ENCODE results near the gene ARHGAP44. TPM values are rescaled to one million over a fixed set of nuclear protein-coding genes. Genes with fewer than 3 reads are reported as not detected.

Gene ARHGAP44
- total and polyA plus RNA-seq, 2 of the 8 experiments (the other 6 are each of a cell fraction or from before 2014, with no cell fraction given): 6.2 to 22.2 TPM

DNA sequence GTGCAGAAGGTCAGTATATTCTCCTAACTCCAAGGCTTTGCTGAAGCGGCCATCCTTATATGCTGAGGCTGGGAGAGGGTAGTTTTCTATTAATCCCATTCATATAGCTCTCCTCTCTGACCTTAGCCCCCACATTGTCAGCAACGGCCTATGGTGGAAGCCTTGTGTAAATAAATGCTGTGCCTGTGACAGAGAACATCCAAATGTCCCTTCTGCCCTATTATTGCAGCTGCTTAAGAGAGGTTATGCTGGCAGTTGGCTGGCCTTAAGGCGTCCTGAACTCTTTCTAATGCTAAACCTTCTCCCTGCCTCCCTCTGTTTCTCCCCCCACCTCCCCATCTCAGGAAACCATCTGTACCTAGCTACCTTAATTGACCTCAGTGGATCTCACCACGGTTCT is 53.6 kb downstream of the ARHGAP44 start:
- H2BK12ac ChIP-seq (ENCODE audit: low read depth, low read length): no peak overlapping the region
- TF ChIP-seq NANOG (IDR thresholded peaks at IDR 0.05; ENCODE audit: insufficient read depth, low read depth, low read length, poor library complexity, severe bottlenecking) (no peak), POLR2AphosphoS5 (IDR thresholded peaks at IDR 0.05; ENCODE audit: low read depth, low read length) (no peak)

More for the DNA sequence above, 53.6 kb downstream of the ARHGAP44 start:
- H3K56ac ChIP-seq (replicated peaks; ENCODE audit: insufficient read length, low read depth, low read length): no peak overlapping the region
- H2AK5ac ChIP-seq (ENCODE audit: low read depth, low read length): no peak overlapping the region
- H2BK5ac ChIP-seq (ENCODE audit: low read depth, low read length): no peak overlapping the region
- H3K4ac ChIP-seq (replicated peaks; ENCODE audit: insufficient read length, low read depth, low read length): no peak overlapping the region
- ChIA-PET POLR2A (ENCODE audit: partially characterized antibody) (no interaction called here), CTCF (ENCODE audit: partially characterized antibody) (interaction anchor here (0.7 kb wide), 1 partner anchor 543 kb away, joined by 3 read pairs; no protein-coding TSS in a partner anchor)
- no peak overlapping the region for H3K18ac ChIP-seq (ENCODE audit: extremely low read depth, low read length)
- H3K23me2 ChIP-seq (ENCODE audit: low read depth, low read length): no peaks in the 10 kb centered on the region
- H3K4me2 ChIP-seq (ENCODE audit: insufficient read depth in 1 of 2, low read depth in 2 of 2, low read length in 2 of 2): no peak overlapping the region
- H4K5ac ChIP-seq (ENCODE audit: insufficient read length, low read depth, low read length): no peak overlapping the region
- no peak overlapping the region for H2BK120ac ChIP-seq (replicated peaks; ENCODE audit: low read depth, low read length)
- H3K9ac ChIP-seq (replicated peaks in 1 of 4; ENCODE audit: extremely low read depth in 1 of 4, low read depth in 3 of 4, low read length in 3 of 4): no peak overlapping the region
- WGBS, 2 experiments (ENCODE audit: extremely low coverage in 1 of 2, insufficient coverage in 1 of 2, insufficient read length in 1 of 2, insufficient replicate concordance in 2 of 2, low coverage in 1 of 2, low lambda C conversion rate in 2 of 2, missing lambda C conversion rate in 1 of 2): 86% methylated on average over 4 of the region's 4 CpGs; no CpG with 5 or more reads in 1 of the 2 experiments
- DNase-seq (ENCODE audit: low read depth in 1 of 2, low spot score in 2 of 2): no peak
- H3K14ac ChIP-seq (ENCODE audit: insufficient read length): no peak overlapping the region
- no peak overlapping the region for H3K23ac ChIP-seq (ENCODE audit: insufficient read length)
- H3K9me3 ChIP-seq (ENCODE audit: insufficient read depth in 2 of 2, low read depth in 1 of 2, low read length in 1 of 2): peaks cover 0 to 4% of the 10 kb centered on the region in 2 experiments; a peak in 1 of 4 replicates
- no peak for FAIRE-seq
- H2BK20ac ChIP-seq (ENCODE audit: low read length): no peak overlapping the region
- H4K91ac ChIP-seq (replicated peaks; ENCODE audit: insufficient read length, low read length): no peak overlapping the region
- H2AFZ ChIP-seq (ENCODE audit: low read length): no peak overlapping the region
- no peaks in the 10 kb centered on the region for H3K27me3 ChIP-seq (replicated peaks in 1 of 4; ENCODE audit: control insufficient read depth in 3 of 4, extremely low read depth in 1 of 4, insufficient read depth in 3 of 4, low read length in 3 of 4)
- H3K79me2 ChIP-seq (ENCODE audit: control insufficient read depth in 1 of 2, insufficient read depth in 2 of 2, low read length in 2 of 2): peaks cover 0 to 9% of the 10 kb centered on the region in 2 experiments; a peak in 2 of 4 replicates
- no peaks in the 10 kb centered on the region for H3K79me1 ChIP-seq (ENCODE audit: low read depth, low read length)
- H4K8ac ChIP-seq (ENCODE audit: extremely low read depth, insufficient read depth, low read length): no peak overlapping the region
- H3K27ac ChIP-seq (ENCODE audit: low read depth, low read length): no peak overlapping the region
- peaks cover 0 to 3% (median 0%) of the 10 kb centered on the region in 4 experiments; a peak in 2 of 7 replicates for H3K4me1 ChIP-seq (replicated peaks in 1 of 4; ENCODE audit: control insufficient read depth in 3 of 4, insufficient read depth in 4 of 4, low read length in 3 of 4)
- H3K36me3 ChIP-seq (ENCODE audit: control insufficient read depth in 2 of 4, insufficient read depth in 4 of 4, low read length in 3 of 4): no peaks in the 10 kb centered on the region; a peak in 1 of 8 replicates
- no peak overlapping the region for H2BK15ac ChIP-seq (ENCODE audit: low read length)
- H3K4me3 ChIP-seq (ENCODE audit: extremely low read depth in 1 of 4, insufficient read depth in 2 of 4, low read depth in 3 of 4, low read length in 4 of 4): no peak overlapping the region
- no peaks in the 10 kb centered on the region for H4K20me1 ChIP-seq (replicated peaks in 1 of 2; ENCODE audit: control insufficient read depth in 1 of 2, insufficient read depth in 2 of 2, low read length in 2 of 2)

Measured in H1 (cell line).